PC-3 (cell line): Measurements from ENCODE around the gene ADCY2. TPM values are rescaled to one million over a fixed set of nuclear protein-coding genes. Genes with fewer than 3 reads are reported as not detected.

Experiments
- ATAC-seq: fragments of 200-7000 bp; cut with Tn5 transposase; 2 replicates; pipeline ENCODE4 v1.9.1; 2020; ENCODE audit warnings: mild to moderate bottlenecking, moderate library complexity
- BruUV-seq: library from RNA; stranded (reverse); fragments of 400-500 nt; replicated peaks from 2 replicates; lab custom pipeline; 2021; lab: Mats Ljungman, UMichigan
- CTCF ChIA-PET: fragments of 300-600 bp; sonication (Branson Sonifier 250); formaldehyde crosslinking; loops from one replicate; lab custom pipeline; 2022; ENCODE audit warnings: antibody characterized with exemption; lab: Charles Lee
- POLR2A ChIA-PET: fragments of 300-600 bp; sonication (Branson Sonifier 250); formaldehyde crosslinking; loops from one replicate; lab custom pipeline; 2022; ENCODE audit warnings: antibody characterized with exemption; ENCODE audit not compliant: unreplicated experiment; lab: Charles Lee
- DNase-seq: peaks from one replicate; pipeline ENCODE4 v3.0.0-alpha.2; 2015
- H2AFZ ChIP-seq: fragments of 300-600 bp; sonication (generic); 2 replicates; pipeline ENCODE4 v1.6.0; 2016; ENCODE audit warnings: antibody characterized with exemption, low read length
- H3F3A ChIP-seq: fragments of 300-600 bp; sonication (generic); one replicate; pipeline ENCODE4 v1.6.0; 2017; ENCODE audit warnings: antibody characterized with exemption, low read length, control low read depth, mild to moderate bottlenecking; ENCODE audit not compliant: unreplicated experiment
- H3K27ac ChIP-seq: fragments of 300-600 bp; sonication (generic); 2 replicates; pipeline ENCODE4 v1.5.1; 2016; ENCODE audit warnings: mild to moderate bottlenecking, low read length
- H3K27me3 ChIP-seq: fragments of 300-600 bp; sonication (generic); 2 replicates; pipeline ENCODE4 v1.6.1; 2016; ENCODE audit warnings: low read length, mixed read lengths
- H3K36me3 ChIP-seq: fragments of 300-600 bp; sonication (generic); 2 replicates; pipeline ENCODE4 v1.6.1; 2016; ENCODE audit warnings: low read depth, mixed run types, low read length, mixed read lengths
- H3K4me1 ChIP-seq: fragments of 300-600 bp; sonication (generic); 2 replicates; pipeline ENCODE4 v1.5.1; 2016; ENCODE audit warnings: low read length; ENCODE audit not compliant: insufficient read depth
- H3K4me2 ChIP-seq: fragments of 300-600 bp; sonication (generic); 2 replicates; pipeline ENCODE4 v1.6.0; 2016; ENCODE audit warnings: low read length
- H3K4me3 ChIP-seq: fragments of 300-600 bp; sonication (generic); 2 replicates; pipeline ENCODE4 v1.5.1; 2016; ENCODE audit warnings: mild to moderate bottlenecking, low read length, mixed read lengths
- H3K79me2 ChIP-seq: fragments of 300-600 bp; sonication (generic); 2 replicates; pipeline ENCODE4 v1.6.1; 2017; ENCODE audit warnings: low read length, mixed read lengths
- H3K9ac ChIP-seq: fragments of 300-600 bp; sonication (generic); 2 replicates; pipeline ENCODE4 v1.6.0; 2016; ENCODE audit warnings: mild to moderate bottlenecking, low read length
- H3K9me2 ChIP-seq: fragments of 300-600 bp; sonication (generic); replicated peaks from 2 replicates; pipeline ENCODE4 v1.6.1; 2016; ENCODE audit warnings: mixed run types, low read length, mixed read lengths
- H3K9me3 ChIP-seq: fragments of 300-600 bp; sonication (generic); 2 replicates; pipeline ENCODE4 v1.6.1; 2016; ENCODE audit warnings: low read length, mixed read lengths
- H4K20me1 ChIP-seq: fragments of 300-600 bp; sonication (generic); 2 replicates; pipeline ENCODE4 v1.6.1; 2016; ENCODE audit warnings: low read length, mixed read lengths
- CTCF ChIP-seq: fragments of 300-600 bp; sonication (generic); conservative IDR thresholded peaks from 2 replicates; pipeline ENCODE4 v1.5.1; 2017; ENCODE audit warnings: antibody characterized with exemption, low read depth, mild to moderate bottlenecking, low read length
- EZH2 ChIP-seq: fragments of 300-600 bp; sonication (generic); IDR thresholded peaks from one replicate; pipeline ENCODE4 v1.6.1; 2017; ENCODE audit warnings: antibody characterized with exemption, mild to moderate bottlenecking, low read length; ENCODE audit not compliant: unreplicated experiment
- EZH2phosphoT487 ChIP-seq: fragments of 300-600 bp; sonication (generic); IDR thresholded peaks from 2 replicates; pipeline ENCODE4 v1.6.1; 2018; ENCODE audit warnings: mild to moderate bottlenecking, antibody characterized with exemption, low read length, borderline replicate concordance
- intact Hi-C: fragments of 100-400 bp; cut with micrococcal nuclease; formaldehyde crosslinking; loops from 2 replicates; pipeline ENCODE4 v1.9.0; 2023
- total RNA-seq: library from RNA; depleted of rRNA; stranded (reverse); fragments of >200 nt; gene quantifications from 2 replicates; pipeline ENCODE4 v1.2.3, GENCODE V29; 2014

ADCY2 gene
- total RNA-seq, 1 experiment from 2014 or later, result not detected

- no peaks in the 10 kb centered on the region for H3K79me2 ChIP-seq
- intact Hi-C loops, result no loop called here
- H3K9me3 ChIP-seq, result no peaks in the 10 kb centered on the region
- no peak overlapping the region for H3K4me2 ChIP-seq
- no peaks in the 10 kb centered on the region for H3K4me1 ChIP-seq
- H3K9ac ChIP-seq, result no peak overlapping the region
- H4K20me1 ChIP-seq, result no peaks in the 10 kb centered on the region
- no peak overlapping the region for H3K27ac ChIP-seq
- H3K4me3 ChIP-seq, result no peak overlapping the region
- H3F3A ChIP-seq, result no peaks in the 10 kb centered on the region
- H3K9me2 ChIP-seq, result no peaks in the 10 kb centered on the region
- BruUV-seq, result no TSS peak
- POLR2A ChIA-PET, result no interaction called here
- no peak for DNase-seq
- peaks cover 74% of the 10 kb centered on the region for H3K27me3 ChIP-seq
- H2AFZ ChIP-seq, result no peak overlapping the region
- CTCF ChIA-PET, result no interaction called here
- no peak for ATAC-seq
- no peaks in the 10 kb centered on the region for H3K36me3 ChIP-seq
- TF ChIP-seq EZH2phosphoT487 (no peak), EZH2 (no peak), CTCF (no peak)
Measured at GRCh38 chr5:7749626-7750025, 353.7 kb downstream of the ADCY2 start.

DNA sequence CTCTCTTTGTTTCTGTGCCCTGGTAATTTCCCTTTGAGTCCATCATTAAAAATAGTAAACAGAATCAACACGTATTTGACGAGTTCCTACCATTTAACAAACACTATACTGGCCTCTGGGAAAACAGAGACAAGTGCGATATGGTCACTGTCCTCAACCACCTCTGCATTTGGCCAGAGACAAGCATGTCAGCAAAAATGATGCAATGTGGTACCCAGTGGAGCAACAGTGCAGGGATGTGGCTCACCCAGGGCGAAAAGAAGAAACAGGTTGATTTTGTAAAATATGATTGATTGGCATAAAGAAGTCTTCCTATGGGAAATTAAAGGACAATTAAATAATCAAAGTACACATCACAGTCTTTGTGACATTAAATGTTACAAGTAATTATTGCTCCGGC lies 355.9 kb downstream of the ADCY2 start:
- no peaks in the 10 kb centered on the region for H3K9me2 ChIP-seq
- no peaks in the 10 kb centered on the region for H4K20me1 ChIP-seq
- H3K4me3 ChIP-seq, result no peak overlapping the region
- H3F3A ChIP-seq, result no peaks in the 10 kb centered on the region
- POLR2A ChIA-PET, result no interaction called here
- no peak overlapping the region for H2AFZ ChIP-seq
- H3K36me3 ChIP-seq, result no peaks in the 10 kb centered on the region
- BruUV-seq, result no TSS peak
- CTCF ChIA-PET, result no interaction called here
- H3K27ac ChIP-seq, result no peak overlapping the region
- no peak overlapping the region for H3K9ac ChIP-seq
- intact Hi-C loops, result no loop called here
- H3K27me3 ChIP-seq, result peaks cover 82% of the 10 kb centered on the region
- ATAC-seq (no peak), DNase-seq (no peak)
- no peaks in the 10 kb centered on the region for H3K79me2 ChIP-seq
- TF ChIP-seq EZH2phosphoT487, result no peak
- no peak for TF ChIP-seq EZH2
- no peak for TF ChIP-seq CTCF
- no peak overlapping the region for H3K4me2 ChIP-seq
- H3K9me3 ChIP-seq, result no peaks in the 10 kb centered on the region
- H3K4me1 ChIP-seq, result no peaks in the 10 kb centered on the region

DNA sequence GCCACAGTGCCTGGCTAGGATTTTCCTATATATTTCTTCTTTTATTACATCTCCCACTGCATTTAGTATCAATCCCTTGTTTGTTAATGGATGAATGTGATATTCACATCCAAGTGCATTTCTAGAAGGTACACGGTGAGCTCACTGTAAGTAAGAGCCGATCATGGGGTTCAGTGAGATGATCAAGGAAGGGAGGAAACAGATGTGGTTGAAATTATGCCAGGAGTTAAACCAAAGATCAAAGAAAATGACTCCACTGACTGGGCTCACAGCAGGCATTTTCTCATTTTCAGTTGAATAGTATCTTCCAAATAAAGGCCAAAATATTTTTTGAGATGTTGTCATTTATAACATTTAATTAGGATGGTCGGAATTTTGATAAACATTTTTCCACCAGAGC lies 357.2 kb downstream of the ADCY2 start:
- BruUV-seq, result no TSS peak
- H3K9me2 ChIP-seq, result no peaks in the 10 kb centered on the region
- no peak overlapping the region for H3K4me2 ChIP-seq
- intact Hi-C loops, result no loop called here
- no peak overlapping the region for H3K27ac ChIP-seq
- ChIA-PET CTCF (no interaction called here), POLR2A (no interaction called here)
- no peaks in the 10 kb centered on the region for H3K4me1 ChIP-seq
- DNase-seq (no peak), ATAC-seq (no peak)
- H4K20me1 ChIP-seq, result no peaks in the 10 kb centered on the region
- peaks cover 82% of the 10 kb centered on the region for H3K27me3 ChIP-seq
- H2AFZ ChIP-seq, result no peak overlapping the region
- H3K79me2 ChIP-seq, result no peaks in the 10 kb centered on the region
- H3K9me3 ChIP-seq, result no peaks in the 10 kb centered on the region
- no peak overlapping the region for H3K9ac ChIP-seq
- H3K36me3 ChIP-seq, result no peaks in the 10 kb centered on the region
- TF ChIP-seq EZH2, result no peak
- no peak for TF ChIP-seq CTCF
- TF ChIP-seq EZH2phosphoT487, result no peak
- H3F3A ChIP-seq, result no peaks in the 10 kb centered on the region
- no peak overlapping the region for H3K4me3 ChIP-seq
